ENCODE data around the gene MIDN.

Gene MIDN

DNA sequence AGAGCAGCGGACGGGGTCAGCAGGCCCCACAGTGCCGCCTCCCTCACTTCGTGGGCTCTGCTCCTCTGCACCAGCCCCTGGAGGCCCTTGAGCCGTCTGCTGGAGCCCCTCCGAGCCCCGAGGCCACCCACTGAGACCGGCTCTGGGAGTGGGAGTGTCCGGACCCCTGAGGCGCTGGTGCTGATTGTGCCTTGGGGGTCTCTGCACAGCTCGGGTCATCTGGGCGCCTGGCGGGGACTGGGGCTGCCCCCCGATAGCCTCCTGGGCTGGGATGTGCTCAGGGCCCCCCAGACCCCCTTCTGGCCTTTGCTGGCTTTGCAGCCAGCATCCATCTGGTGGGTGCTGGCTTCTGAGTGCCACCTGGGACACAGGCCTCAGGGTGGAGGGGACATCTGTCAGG, 26.0 kb upstream of the MIDN start:
- in situ Hi-C loops (cut with HindIII; ENCODE audit: low sequenced_read_pairs), result no loop called here
- no peak overlapping the region for H3K4me3 ChIP-seq (ENCODE audit: low read depth, low read length)
- DNase-seq (ENCODE audit: low read depth), result no peak
- TF ChIP-seq, protein P1, sequence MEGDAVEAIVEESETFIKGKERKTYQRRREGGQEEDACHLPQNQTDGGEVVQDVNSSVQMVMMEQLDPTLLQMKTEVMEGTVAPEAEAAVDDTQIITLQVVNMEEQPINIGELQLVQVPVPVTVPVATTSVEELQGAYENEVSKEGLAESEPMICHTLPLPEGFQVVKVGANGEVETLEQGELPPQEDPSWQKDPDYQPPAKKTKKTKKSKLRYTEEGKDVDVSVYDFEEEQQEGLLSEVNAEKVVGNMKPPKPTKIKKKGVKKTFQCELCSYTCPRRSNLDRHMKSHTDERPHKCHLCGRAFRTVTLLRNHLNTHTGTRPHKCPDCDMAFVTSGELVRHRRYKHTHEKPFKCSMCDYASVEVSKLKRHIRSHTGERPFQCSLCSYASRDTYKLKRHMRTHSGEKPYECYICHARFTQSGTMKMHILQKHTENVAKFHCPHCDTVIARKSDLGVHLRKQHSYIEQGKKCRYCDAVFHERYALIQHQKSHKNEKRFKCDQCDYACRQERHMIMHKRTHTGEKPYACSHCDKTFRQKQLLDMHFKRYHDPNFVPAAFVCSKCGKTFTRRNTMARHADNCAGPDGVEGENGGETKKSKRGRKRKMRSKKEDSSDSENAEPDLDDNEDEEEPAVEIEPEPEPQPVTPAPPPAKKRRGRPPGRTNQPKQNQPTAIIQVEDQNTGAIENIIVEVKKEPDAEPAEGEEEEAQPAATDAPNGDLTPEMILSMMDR (IDR thresholded peaks at IDR 0.05; ENCODE audit: low read depth, low read length, missing control alignments), result no peak

DNA sequence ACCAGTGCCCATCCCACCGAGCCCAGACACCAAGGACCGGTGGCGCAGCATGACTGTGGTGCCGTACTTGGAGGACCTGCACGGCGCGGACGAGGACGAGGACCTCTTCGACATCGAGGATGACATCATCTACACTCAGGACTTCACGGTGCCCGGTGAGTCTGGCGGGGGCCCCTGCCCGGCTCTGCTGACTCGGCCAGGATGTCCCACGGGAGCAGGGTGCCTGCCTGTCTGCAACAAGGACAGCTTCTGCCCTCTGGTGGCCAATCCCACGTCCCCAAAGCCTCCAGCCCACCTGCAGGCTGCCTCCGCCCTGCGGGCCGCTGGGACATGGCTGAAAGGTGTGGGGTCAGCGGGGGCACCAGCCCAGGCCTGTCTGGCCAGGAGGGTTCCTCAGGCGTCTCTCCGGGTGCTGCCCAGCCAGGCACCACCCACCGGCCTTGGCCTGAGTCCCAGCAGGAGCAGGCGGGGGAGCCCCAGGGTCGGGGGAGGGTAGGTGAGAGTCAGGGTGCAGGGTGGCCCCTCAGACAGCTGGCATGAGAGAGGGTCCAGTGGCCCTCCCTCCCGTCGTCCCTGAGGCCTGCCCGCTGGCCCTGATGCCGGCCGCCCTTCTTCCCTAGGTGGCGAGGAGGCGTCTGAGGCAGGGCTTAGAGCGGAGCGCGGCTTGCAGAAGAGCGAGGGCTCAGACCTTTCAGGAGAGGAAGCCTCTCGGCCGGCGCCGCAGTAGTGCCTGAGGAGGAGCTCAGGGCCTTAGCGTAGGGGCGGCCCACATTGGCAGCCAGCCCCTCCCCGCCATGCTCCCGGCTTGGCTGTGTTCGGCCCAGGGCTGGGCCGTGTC, 25.1 kb upstream of the MIDN start:
- DNase-seq (ENCODE audit: low read depth), result no peak
- in situ Hi-C loops (cut with HindIII; ENCODE audit: low sequenced_read_pairs), result no loop called here
- TF ChIP-seq, protein P1 (IDR thresholded peaks at IDR 0.05; ENCODE audit: low read depth, low read length, missing control alignments), result peak; percentile 43
- H3K4me3 ChIP-seq (ENCODE audit: low read depth, low read length), result no peak overlapping the region

DNA sequence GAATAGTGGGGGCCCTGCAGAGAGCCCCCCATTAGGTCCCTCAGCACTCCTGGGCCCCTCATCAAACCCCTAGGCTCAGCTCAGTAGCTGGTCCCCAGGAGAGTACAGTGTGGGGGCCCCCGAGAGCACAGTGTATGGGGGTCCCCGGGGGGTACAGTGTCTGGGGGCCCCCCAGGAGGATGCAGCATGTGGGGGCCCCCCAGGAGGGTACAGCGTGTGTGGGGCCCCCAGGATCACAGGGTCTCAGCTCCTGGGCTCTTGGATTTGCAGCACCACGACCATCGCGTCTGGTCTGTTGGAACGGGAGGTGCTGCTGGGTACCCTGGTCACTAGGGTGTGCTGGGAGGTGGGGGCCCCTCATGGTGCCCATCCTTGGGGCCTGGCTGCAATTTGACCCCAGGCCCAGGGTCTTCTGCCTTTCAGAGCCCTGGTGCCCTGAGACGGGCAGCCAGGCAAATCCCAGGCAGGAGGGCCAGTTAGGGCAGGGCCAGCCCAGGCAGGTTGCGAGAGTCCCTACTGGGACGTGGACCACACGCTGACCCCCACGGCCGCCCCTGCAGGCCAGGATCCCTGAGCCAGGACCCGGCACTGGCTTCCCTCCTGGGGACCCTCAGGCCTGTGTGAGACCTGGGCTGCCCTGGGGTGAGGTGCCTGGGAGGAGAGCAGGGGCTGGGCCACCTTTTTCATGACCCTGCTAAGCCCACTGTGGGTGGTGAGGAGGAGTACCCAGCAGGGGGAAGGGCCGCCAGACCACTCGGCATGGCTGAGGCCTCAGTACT, 24.1 kb upstream of the MIDN start:
- H3K4me3 ChIP-seq (ENCODE audit: low read depth, low read length), result no peak overlapping the region
- in situ Hi-C loops (cut with HindIII; ENCODE audit: low sequenced_read_pairs), result no loop called here
- DNase-seq (ENCODE audit: low read depth), result no peak
- TF ChIP-seq, protein P1 (IDR thresholded peaks at IDR 0.05; ENCODE audit: low read depth, low read length, missing control alignments), result no peak

DNA sequence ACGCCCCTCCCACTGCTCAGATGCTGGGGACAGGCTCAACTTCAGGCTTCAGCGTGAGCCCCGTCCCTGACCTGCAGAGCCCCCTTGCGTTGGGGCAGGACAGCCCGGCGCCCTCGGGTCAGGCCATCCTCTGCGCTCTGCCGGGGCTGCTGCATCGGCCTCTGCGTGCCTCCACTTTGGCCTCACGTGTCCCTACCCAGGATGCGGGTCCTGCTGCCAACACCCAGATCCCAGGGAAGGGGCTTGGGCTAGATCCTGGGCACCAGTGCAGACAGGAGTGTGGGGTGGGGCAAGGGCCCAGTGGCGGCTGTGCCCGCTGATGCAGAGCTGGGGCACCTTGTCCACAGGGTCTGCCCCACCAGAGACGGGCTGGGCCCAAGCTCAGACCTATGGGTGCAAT, 23.5 kb upstream of the MIDN start:
- no peak overlapping the region for H3K4me3 ChIP-seq (ENCODE audit: low read depth, low read length)
- in situ Hi-C loops (cut with HindIII; ENCODE audit: low sequenced_read_pairs), result no loop called here
- TF ChIP-seq, protein P1 (IDR thresholded peaks at IDR 0.05; ENCODE audit: low read depth, low read length, missing control alignments), result no peak
- no peak for DNase-seq (ENCODE audit: low read depth)

DNA sequence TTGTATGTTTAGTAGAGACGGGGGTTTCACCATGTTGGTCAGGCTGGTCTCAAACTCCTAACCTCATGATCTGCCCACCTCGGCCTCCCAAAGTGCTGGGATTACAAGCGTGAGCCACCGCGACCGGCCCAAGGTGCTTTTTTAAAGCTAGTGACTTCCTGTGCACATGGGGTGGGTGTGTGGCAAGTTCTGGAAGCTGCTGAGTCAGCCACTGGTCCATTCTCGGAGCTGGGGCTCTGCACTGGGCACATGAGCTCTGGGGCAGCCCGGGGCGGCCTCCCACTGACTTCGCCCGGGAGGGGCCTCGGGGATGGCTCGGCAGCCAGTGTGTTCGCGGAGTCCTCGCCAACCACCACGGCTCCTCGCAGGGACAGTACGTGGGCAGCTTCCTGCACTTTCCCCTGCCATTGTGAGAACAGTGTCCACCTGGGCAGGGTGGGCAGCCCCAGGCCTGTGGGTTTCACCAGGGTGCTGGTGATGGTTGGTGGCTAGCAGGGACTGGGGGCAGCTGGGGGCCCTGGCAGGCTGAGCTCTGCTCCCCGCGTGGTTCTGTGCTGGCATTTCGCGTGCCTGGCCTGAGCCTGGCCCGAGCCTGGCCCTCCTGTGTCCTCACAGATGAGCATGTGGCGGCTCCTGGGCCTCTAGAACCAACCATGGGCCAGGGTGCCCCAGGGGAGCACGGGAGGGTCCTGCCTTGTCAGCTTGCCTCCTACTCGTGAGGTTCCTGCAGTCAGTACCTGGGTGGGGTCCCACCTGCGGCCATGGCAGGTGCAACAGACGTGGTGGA, 22.8 kb upstream of the MIDN start:
- H3K4me3 ChIP-seq (ENCODE audit: low read depth, low read length), result no peak overlapping the region
- TF ChIP-seq, protein P1 (IDR thresholded peaks at IDR 0.05; ENCODE audit: low read depth, low read length, missing control alignments), result no peak
- in situ Hi-C loops (cut with HindIII; ENCODE audit: low sequenced_read_pairs), result no loop called here
- no peak for DNase-seq (ENCODE audit: low read depth)

DNA sequence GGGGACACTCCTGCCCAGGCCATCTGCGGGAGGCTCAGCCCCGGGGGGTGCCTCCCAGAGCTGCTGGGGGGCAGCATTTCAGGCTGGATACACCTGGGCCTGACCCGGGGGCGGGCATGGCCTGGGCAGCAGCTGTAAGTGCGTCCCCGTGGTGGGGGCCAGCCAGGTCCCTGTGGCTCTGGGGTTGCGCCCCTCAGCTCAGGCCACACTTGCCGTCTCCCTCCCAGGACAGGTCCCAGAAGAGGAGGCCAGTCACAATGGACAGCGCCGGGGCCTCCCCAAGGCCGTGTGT, 22.2 kb upstream of the MIDN start:
- TF ChIP-seq, protein P1 (IDR thresholded peaks at IDR 0.05; ENCODE audit: low read depth, low read length, missing control alignments), result no peak
- no peak overlapping the region for H3K4me3 ChIP-seq (ENCODE audit: low read depth, low read length)
- in situ Hi-C loops (cut with HindIII; ENCODE audit: low sequenced_read_pairs), result no loop called here
- no peak for DNase-seq (ENCODE audit: low read depth)

Data from astrocyte of the cerebellum (primary cell).